GM18858 (cell line): ENCODE data around the gene SEPTIN14.
"Not testable (repeated sequence)": the region's sequence is repeated elsewhere in the genome, so short reads cannot be mapped to it uniquely, and the experiment has no call there.

Source experiments
- ATAC-seq: cut with Tn5 transposase; IDR thresholded peaks from one replicate; pipeline ENCODE4 v1.9.1; 2021; ENCODE audit not compliant: unreplicated experiment

Gene SEPTIN14

DNA sequence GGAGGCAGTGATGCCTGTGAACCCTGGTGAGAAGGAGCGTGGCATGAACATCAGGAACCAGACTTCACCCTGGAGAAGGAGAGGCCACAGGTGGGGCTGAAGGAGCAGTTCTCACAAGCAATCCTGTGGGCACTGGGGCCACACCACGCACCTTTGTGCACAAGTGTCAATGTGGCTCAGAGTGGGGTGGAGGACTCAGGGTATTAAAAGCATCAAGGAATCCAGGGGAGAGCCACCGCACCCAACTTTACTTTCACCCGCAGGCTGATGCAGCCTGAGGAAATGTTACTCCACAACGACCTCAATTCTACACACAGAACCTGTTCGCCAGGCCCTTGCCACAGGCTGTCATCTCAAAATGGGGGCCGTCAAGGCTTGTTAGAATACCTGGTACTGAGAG lies 77.1 kb downstream of the SEPTIN14 start:
- ATAC-seq: not testable (repeated sequence)

DNA sequence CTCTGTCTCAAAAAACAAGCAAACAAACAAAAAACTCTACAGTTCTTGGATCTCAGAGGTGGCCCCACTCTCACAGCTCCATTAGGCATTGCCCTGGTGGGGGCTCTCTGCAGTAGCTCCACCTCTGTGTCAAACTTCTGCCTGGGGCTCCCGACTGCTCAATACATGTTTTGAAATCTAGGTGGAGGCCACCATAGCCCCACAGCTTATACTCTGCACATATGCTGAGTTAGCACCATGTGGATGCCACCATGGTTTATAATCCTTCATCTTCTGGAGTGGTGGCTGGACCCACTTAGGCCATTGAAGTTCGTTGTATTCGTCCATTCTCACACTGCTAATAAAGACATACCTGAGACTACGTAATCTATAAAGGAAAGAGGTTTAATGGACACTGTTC lies 78.4 kb downstream of the SEPTIN14 start:
- no peak for ATAC-seq

DNA sequence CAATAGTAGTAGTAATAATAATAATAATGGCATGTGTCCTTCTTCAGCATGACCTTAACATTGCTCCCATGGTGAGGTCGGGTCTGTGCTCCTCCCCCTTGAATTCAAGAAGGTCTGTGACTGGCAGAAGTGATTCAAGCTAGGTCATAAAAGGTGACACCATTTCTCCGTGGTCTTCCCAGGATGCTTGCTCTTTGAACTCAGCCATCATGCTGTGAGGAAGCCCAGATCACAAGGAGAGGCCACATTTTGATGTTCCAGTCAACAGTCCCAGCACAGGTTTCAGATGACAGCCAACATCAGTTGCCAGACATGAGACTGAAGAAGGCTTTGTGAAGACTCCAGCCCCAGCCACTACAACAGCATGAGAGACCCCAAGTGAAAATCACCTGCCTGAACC lies 83.9 kb downstream of the SEPTIN14 start:
- no peak for ATAC-seq

DNA sequence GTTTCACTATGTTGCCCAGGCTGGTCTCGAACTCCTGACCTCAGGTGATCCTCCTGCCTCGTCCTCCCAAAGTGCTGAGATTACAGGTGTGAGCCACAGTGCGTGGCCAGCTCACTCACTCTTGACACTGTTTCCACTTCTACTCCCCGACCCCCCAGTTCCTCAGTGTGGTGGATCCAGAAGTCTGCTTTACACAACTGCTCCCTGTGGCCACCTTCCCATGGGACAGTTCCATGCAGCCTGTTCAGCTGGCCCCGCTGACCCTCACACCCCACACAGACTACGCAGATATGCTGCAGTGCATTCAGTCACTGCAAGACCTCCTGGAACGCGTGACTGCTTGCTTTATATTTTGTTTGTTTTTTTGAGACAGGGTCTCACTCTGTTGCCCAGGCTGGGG lies 86.4 kb downstream of the SEPTIN14 start:
- ATAC-seq: no peak

DNA sequence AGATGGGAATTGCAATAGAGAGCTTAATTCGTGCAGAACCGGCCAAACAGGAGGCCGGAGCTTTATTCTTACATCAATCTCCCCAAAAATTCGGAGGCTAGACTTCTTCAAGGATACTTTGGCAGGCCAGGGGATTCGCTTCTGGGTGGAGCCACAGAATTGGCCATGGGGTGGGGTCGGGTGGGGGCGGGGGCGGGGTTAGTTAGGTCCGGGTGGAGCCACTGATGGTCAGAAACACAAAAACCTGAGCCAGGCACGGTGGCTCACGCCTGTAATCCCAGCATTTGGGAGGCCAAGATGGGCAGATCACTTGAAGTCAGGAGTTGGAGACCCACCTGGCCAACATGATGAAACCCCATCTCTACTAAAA lies 87.5 kb downstream of the SEPTIN14 start:
- ATAC-seq: no peak

DNA sequence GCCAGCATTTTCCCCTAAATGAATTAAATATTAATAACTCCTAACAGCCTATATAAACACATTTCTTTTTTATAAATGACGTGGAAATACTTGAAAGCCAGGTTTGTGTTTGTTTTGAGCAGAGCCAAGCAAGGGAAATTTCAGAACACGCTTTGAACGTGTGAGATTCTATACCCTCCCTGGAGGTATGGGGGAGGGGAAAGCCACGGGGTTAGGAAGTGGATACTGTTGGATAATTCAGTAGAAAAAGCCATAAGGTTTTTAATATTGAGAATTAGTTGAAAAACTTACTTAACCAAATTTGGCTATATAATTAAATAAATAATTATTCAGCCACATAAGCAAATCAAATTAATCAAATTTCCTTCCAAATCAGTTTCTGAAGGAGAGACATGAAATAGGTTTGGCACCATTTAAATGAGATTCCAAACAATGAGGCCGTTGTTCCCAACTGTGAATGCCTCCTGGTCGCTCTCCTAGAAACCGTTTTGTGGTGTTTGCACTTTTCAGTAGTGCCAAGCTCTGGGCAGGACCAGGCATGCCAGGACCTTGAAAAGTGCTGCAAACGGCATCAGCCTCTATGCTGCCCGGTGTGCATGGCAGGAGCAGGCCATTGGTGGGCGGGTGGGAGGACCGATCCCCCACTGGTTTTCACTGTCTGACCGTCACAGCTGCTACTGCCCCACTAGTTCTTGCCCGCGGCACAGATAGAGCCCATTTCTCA lies 88.1 kb downstream of the SEPTIN14 start:
- ATAC-seq: no peak

DNA sequence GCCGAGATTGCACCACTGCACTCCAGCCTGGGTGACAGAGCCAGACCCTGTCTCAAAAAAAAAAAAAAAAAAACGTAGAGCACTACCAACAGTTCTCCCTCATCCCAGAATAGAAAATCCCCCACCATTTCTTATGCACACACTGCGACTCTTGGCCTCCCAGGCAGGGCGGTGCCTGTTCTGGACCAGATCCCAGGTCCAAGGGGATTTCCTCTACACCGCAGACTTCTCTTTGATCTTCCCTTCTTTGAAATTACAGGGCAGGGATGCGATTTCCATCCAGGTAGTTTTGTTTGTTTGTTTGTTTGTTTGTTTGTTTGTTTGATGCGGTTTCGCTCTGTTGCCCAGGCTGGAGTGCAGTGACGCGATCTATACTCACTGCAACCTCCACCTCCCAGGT lies 91.8 kb downstream of the SEPTIN14 start:
- no peak for ATAC-seq

DNA sequence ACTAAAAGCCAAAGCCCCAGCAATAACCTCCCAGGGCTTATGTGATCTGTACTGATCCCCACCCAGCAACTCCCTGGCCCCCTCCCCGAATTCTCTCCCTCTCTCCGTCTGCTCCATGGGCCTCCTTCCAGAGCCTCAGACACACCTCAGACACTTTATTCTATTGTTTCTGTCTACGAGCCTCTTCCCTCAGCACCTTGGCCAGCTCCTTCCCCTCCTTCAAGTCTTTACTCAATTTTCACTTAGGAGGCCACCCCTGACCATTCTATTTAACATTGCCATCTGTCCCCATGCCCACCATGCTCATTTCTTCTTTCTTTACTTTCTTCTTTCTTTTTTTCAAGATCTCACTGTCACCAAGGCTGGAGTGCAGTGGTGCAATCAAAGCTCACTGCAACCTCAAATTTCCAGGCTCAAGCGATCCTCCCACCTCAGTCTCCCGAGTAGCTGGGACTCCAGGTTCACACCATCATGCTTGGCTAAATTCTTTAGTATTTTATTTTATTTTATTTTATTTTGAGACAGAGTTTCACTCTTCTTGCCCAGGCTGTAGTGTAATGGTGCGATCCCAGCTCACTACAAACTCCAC lies 109.2 kb downstream of the SEPTIN14 start:
- ATAC-seq: not testable (repeated sequence)

DNA sequence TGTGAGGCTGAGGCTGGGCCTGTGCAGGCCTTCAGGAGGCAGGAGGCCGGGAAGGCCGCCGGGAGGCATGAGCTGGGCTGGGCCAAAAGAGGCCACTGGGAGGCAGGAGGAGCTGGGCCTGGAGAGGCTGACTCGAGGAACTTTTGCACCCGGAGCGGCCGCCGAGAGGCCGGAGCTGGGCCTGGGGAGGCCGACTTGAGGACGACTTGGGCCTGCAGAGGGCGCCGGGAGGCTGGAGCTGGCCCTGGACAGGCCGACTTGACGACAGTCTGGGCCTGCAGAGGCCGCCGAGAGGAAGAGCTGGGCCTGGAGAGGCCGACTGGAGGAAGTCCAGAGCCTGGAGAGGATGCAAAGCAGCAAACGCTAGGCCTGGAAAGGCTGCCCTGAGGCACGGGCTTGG lies 117.8 kb downstream of the SEPTIN14 start:
- not testable (repeated sequence) for ATAC-seq
